GM19035 (cell line): Measurements from ENCODE around the gene PRKAG1.

ENCODE experiments used
- ATAC-seq: cut with Tn5 transposase; IDR thresholded peaks from one replicate; pipeline ENCODE4 v1.9.1; 2021; ENCODE audit not compliant: unreplicated experiment

PRKAG1 gene

GRCh38 chr12:48986720-48987291, 31.8 kb downstream of the PRKAG1 start:
- no peak for ATAC-seq

- ATAC-seq = no peak
These were observed 32.7 kb downstream of the PRKAG1 start for GRCh38 chr12:48985901-48986300.

DNA sequence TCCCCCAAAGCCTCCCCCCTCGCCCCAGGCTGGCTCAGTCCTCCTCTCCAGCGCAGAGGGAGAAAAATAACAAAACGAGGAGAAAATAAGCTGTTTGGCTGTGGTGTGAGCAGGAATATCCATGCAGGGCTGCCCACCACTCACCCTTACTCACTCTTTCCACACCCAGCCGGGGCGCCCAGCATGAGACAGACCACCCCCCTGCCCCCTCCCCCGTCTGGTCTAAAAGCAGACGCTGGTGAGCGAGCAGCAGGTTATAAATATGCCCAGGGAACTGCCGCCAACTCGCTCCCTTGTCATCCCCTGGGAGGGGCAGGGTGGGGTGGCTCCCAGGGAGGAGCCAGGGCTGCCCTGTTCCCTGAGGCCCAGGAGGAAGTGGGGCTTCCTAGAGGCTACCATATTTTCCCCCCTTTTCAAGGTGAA, 33.1 kb downstream of the PRKAG1 start:
- ATAC-seq = no peak

DNA sequence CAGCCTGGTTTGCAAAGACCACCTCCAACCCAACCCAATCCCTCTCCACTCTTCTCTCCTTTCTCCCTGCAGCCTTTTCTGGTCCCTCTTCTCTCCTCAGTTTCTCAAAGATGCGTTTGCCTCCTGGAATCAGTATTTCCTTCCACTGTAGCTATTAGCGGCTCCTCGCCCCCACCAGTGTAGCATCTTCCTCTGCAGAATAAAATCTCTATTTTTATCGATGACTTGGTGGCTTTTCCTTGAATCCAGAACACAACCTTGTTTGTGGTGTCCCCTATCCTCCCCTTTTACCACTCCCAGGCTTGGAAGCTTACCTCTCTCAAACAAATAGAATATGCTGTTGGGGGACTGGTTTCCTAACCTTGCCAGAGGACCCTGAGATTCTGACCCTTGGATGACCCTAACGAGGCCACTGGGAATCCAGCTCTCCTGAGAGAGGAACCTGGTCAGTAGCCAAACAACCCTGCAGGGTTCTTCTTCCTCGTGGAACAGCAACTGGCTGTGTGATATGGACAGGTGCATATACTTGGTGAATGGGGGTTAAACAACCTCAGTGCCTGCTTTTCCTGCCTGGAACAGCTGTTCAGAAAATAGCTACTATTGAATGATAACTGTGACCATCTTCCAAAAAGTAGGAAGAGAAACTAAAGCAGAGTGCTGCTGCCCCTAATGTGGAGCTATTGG, 36.0 kb downstream of the PRKAG1 start:
- no peak for ATAC-seq

DNA sequence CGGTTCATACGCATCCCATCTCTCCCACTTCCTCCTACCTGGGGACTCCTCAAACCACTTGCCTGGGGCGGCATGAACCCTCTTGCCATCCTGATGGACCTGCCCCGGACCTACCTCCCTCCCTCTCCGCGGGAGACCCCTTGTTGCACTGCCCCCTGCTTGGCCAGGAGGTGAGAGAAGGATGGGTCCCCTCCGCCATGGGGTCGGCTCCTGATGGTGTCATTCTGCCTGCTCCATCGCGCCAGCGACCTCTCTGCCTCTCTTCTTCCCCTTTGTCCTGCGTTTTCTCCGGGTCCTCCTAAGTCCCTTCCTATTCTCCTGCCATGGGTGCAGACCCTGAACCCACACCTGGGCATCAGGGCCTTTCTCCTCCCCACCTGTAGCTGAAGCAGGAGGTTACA, 36.8 kb downstream of the PRKAG1 start:
- no peak for ATAC-seq

DNA sequence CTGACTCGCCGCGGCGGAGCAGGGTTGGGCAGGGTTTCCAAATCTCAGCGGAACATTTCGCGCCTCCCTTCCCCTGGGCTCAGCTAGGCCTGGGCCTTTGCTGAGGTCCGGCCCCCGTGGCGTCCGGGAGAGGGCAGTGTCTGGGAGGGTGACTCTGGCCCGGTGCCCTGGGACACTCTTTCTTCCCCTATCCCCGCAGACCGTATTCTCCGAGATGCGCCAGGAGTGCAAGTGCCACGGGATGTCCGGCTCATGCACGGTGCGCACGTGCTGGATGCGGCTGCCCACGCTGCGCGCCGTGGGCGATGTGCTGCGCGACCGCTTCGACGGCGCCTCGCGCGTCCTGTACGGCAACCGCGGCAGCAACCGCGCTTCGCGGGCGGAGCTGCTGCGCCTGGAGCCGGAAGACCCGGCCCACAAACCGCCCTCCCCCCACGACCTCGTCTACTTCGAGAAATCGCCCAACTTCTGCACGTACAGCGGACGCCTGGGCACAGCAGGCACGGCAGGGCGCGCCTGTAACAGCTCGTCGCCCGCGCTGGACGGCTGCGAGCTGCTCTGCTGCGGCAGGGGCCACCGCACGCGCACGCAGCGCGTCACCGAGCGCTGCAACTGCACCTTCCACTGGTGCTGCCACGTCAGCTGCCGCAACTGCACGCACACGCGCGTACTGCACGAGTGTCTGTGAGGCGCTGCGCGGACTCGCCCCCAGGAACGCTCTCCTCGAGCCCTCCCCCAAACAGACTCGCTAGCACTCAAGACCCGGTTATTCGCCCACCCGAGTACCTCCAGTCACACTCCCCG, 37.4 kb downstream of the PRKAG1 start:
- ATAC-seq = no peak

- no peak for ATAC-seq
These were observed 38.1 kb downstream of the PRKAG1 start for GRCh38 chr12:48980389-48980952.

- ATAC-seq = no peak
These were observed 38.8 kb downstream of the PRKAG1 start for GRCh38 chr12:48979602-48980388.

GRCh38 chr12:48978741-48979601, 39.6 kb downstream of the PRKAG1 start:
- no peak for ATAC-seq

DNA sequence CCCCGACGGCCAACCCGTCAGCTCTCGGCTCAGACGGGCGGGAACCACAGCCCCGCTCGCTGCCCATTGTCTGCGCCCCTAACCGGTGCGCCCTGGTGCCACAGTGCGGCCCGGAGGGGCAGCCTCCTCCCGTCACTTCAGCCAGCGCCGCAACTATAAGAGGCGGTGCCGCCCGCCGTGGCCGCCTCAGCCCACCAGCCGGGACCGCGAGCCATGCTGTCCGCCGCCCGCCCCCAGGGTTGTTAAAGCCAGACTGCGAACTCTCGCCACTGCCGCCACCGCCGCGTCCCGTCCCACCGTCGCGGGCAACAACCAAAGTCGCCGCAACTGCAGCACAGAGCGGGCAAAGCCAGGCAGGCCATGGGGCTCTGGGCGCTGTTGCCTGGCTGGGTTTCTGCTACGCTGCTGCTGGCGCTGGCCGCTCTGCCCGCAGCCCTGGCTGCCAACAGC, 40.3 kb downstream of the PRKAG1 start, which contains the start of gene WNT1:
Gene WNT1 (plus strand): TSS at position 32 of the 450 bp plus-strand sequence. CDS start 329 bp downstream, at position 361.
- ATAC-seq = no peak

DNA sequence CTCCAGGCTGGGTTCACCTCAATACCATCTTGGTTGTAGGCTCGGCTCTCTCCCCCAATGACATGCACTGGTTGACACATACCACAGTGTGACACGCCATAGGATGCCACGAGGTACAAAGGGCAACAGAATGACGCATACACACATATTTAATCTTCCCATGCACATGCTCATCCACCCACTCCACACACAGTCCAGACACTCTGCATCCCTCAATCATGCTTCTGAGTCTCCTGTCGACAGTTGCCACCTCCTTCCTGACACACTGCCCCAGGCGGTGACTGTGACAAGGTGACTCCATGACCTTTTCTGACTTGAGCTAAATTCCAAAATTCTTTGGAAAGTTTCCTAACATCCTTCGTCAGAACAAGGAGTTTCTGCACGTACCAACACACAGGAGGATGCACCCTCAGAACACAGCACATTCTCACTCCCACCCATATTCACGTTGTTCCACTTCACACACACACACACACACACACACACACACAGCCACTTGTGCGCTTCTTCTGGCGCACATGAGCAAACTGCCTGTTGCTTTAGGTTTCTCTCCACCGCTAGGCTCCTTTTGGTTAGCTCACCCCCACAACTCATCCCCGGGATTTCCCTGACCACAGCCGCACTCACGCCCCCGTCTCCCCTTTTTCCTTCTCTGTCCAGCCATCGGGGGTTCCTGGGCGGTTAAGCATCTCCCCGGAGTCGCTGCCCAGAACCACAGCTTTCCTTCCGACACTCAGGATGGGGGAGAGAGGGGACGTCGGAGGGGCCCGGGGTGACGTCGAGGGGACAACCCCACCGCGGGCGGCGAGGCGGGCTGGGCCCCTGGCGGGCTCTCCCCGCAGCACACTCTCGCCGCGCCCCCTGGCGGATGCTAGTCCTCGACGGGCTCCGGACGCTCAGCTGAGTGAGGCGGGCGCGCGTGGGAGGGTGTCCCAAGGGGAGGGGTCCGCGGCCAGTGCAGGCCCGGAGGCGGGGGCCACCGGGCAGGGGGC, 41.0 kb downstream of the PRKAG1 start:
- no peak for ATAC-seq

DNA sequence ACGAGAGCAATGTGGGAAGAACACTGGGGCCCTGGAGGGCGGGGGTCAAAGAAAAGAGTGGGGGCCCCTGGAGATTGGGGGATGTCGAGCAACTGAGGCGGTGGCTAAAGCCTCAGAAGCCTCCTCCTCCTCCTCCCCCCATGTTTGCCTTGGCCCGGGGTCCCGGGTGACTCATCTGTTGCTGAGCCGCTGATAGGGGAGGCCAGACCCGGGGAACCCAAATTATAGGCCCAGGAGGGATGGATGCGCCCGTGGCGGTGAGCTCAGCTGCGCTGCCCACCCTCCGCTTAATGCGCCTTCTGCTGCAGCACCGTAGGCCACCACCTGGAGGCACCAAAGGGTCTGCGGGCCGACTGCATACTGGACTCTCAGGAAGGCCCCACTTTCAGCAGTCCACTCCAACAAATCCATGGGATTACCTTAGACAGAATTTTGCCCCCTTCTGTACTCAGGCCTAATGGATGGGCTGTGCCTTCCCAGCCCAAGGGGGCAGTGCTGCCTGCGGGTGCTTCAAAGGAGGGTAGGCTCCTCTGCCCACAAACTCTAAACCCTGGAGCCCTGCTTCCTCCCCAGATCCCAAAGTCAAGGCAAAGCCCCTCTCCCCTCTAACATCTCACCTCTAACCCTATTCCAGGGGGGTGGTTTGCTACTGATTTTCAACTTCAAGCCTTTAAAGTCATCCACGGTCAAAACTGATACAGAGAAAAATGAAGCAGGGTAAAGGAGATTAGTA, 44.5 kb downstream of the PRKAG1 start:
- ATAC-seq = no peak

DNA sequence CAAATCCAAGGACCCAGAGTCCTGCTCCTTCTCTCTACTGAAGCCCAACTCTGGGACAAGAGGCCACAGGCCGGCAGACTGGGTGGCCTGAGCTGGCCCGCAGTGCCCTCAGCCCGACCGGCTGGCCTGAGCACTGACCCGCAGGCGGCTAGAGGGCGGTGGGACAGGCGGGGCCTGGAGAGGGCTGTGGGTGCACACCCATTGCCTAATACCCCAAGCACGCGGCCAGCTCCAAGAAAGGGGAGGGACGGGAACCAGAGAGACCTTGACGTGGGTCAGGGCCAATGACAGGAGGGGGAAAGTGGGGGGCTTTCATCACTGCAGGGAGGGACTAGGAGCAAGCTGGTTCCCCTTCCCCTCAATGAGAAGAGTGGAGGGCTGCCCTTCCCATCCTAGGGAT, 45.0 kb downstream of the PRKAG1 start:
- ATAC-seq = no peak

DNA sequence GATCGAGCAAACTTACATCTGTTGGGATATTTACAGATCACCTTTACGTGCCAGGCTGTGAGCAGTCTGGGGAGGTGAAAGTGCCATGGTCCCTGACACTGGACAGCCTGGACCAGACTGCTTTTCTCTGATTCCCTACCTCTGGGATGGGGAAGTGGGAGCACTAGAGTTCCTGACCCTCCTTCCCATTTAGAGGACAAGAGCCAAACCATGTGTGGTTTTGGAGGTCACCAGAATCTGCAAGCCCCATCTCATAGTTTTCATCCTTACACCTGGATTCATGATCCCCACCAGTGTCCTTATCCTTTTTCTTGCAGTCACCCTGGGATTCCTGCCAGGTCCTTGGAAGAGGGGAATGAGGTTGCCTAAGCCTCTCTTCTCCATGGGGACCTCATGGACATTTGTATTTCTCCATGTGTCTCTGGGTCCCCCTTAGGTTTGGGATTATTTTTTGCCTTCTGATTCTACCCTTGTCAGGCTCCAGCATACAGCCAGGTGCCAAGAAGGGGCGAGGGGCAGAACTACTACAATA, 45.6 kb downstream of the PRKAG1 start:
- ATAC-seq = no peak

- ATAC-seq = no peak
These were observed 46.2 kb downstream of the PRKAG1 start for GRCh38 chr12:48972213-48972951.

- ATAC-seq = no peak
These were observed 47.8 kb downstream of the PRKAG1 start for GRCh38 chr12:48970702-48971334.
